Mesendoderm (in vitro differentiated cells): ENCODE data around the gene ATL1.
A peak's percentile ranks its signal among the peaks of the same experiment; 100 is the strongest.

ENCODE experiments used
- DNase-seq: peaks from one replicate; pipeline ENCODE4 v3.0.0; 2013
- H2AK5ac ChIP-seq: 2 replicates; pipeline ENCODE4 v1.6.1; 2013; ENCODE audit warnings: low read length, inconsistent platforms
- H2BK120ac ChIP-seq: 2 replicates; pipeline ENCODE4 v1.6.1; 2013; ENCODE audit warnings: low read depth, mild to moderate bottlenecking, low read length, moderate library complexity, mixed read lengths
- H2BK15ac ChIP-seq: replicated peaks from 2 replicates; pipeline ENCODE4 v1.6.1; 2013; ENCODE audit warnings: low read depth, mild to moderate bottlenecking, moderate library complexity
- H2BK5ac ChIP-seq: 2 replicates; pipeline ENCODE4 v1.6.1; 2013; ENCODE audit warnings: low read length, inconsistent platforms
- H3K18ac ChIP-seq: 2 replicates; pipeline ENCODE4 v1.6.1; 2013; ENCODE audit warnings: mild to moderate bottlenecking, low read length, mixed read lengths
- H3K23ac ChIP-seq: one replicate; pipeline ENCODE4 v1.6.1; 2013; ENCODE audit warnings: low read length
- H3K27ac ChIP-seq: 2 replicates; pipeline ENCODE4 v1.5.1; 2013; ENCODE audit warnings: low read depth, mild to moderate bottlenecking, inconsistent platforms, low read length, moderate library complexity
- H3K27me3 ChIP-seq: 2 replicates; pipeline ENCODE4 v1.6.1; 2013; ENCODE audit warnings: low read length, control low read depth, mild to moderate bottlenecking, inconsistent platforms; ENCODE audit not compliant: insufficient read depth, poor library complexity
- H3K36me3 ChIP-seq: 2 replicates; pipeline ENCODE4 v1.6.1; 2013; ENCODE audit warnings: low read length, inconsistent platforms; ENCODE audit not compliant: control insufficient read depth, insufficient read depth
- H3K4ac ChIP-seq: one replicate; pipeline ENCODE4 v1.6.1; 2013; ENCODE audit warnings: low read depth, mild to moderate bottlenecking, low read length, moderate library complexity
- H3K4me1 ChIP-seq: 2 replicates; pipeline ENCODE4 v1.6.1; 2013; ENCODE audit warnings: low read depth, low read length, inconsistent platforms; ENCODE audit not compliant: control insufficient read depth
- H3K4me2 ChIP-seq: 2 replicates; pipeline ENCODE4 v1.6.1; 2013; ENCODE audit warnings: low read length
- H3K4me3 ChIP-seq: 2 replicates; pipeline ENCODE4 v1.5.1; 2013; ENCODE audit warnings: mild to moderate bottlenecking, low read length
- H3K56ac ChIP-seq: one replicate; pipeline ENCODE4 v1.6.1; 2013; ENCODE audit warnings: low read length
- H3K79me1 ChIP-seq: 2 replicates; pipeline ENCODE4 v1.6.1; 2013; ENCODE audit warnings: low read length, inconsistent platforms
- H3K79me2 ChIP-seq: 2 replicates; pipeline ENCODE4 v1.6.1; 2013; ENCODE audit warnings: mild to moderate bottlenecking, low read length; ENCODE audit not compliant: control insufficient read depth, insufficient read depth
- H3K9ac ChIP-seq: 2 replicates; pipeline ENCODE4 v1.6.1; 2013; ENCODE audit warnings: low read length, inconsistent platforms
- H4K5ac ChIP-seq: one replicate; pipeline ENCODE4 v1.6.1; 2013; ENCODE audit warnings: low read length
- H4K8ac ChIP-seq: one replicate; pipeline ENCODE4 v1.6.1; 2013; ENCODE audit warnings: low read depth, mild to moderate bottlenecking, control low read depth, low read length, moderate library complexity
- WGBS: extraction: QIAGEN DNeasy Blood & Tissue Kit; methylation state at CpG from one replicate; pipeline ENCODE4 v1.1.7; 2013; ENCODE audit warnings: low lambda C conversion rate, missing lambda C conversion rate; ENCODE audit not compliant: insufficient coverage; ENCODE audit errors: extremely low coverage; 5-methylcytosine and 5-hydroxymethylcytosine counted together

Gene ATL1

DNA sequence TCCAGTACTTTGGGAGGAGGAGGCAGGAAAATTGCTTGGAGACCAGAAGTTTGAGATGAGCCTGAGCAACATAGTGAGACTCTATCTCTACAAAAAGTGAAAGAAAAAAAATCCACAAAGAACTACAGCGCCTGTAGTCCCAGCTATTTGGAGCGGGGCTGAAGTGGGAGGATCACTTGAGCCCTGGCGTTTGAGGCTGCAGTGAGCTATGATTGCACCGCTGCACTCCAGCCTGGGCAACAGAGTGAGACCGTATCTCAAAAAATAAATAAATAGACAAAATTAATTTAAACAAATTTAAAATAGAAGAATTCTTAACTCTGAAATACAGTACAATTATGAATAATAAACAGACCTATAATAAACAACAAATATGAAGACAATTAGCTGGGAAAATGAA is 40.9 kb downstream of the ATL1 start:
- peak; percentile 40 for DNase-seq
- Histone ChIP-seq H3K23ac (no peak overlapping the region), H3K79me2 (no peaks in the 10 kb centered on the region), H3K4ac (no peak overlapping the region), H3K56ac (no peak overlapping the region), H3K79me1 (no peaks in the 10 kb centered on the region), H2AK5ac (no peak overlapping the region), H3K18ac (no peak overlapping the region), H4K8ac (no peak overlapping the region), H3K27ac (no peak overlapping the region), H3K27me3 (no peaks in the 10 kb centered on the region), H3K9ac (no peak overlapping the region), H2BK5ac (no peak overlapping the region), H2BK15ac (no peak overlapping the region), H3K4me2 (no peak overlapping the region), H2BK120ac (no peak overlapping the region), H3K36me3 (no peaks in the 10 kb centered on the region), H3K4me3 (no peak overlapping the region), H3K4me1 (no peaks in the 10 kb centered on the region), H4K5ac (no peak overlapping the region)
- WGBS, result no CpG with 5 or more reads among the region's 5 CpGs

GRCh38 chr14:50601394-50601793 is 41.4 kb downstream of the ATL1 start:
- WGBS, result no CpG with 5 or more reads among the region's 2 CpGs
- Histone ChIP-seq H3K4ac (no peak overlapping the region), H3K27ac (no peak overlapping the region), H2BK120ac (no peak overlapping the region), H3K79me2 (no peaks in the 10 kb centered on the region), H3K56ac (no peak overlapping the region), H2BK15ac (no peak overlapping the region), H3K4me3 (no peak overlapping the region), H3K9ac (no peak overlapping the region), H3K27me3 (no peaks in the 10 kb centered on the region), H3K4me2 (no peak overlapping the region), H3K79me1 (no peaks in the 10 kb centered on the region), H3K36me3 (no peaks in the 10 kb centered on the region), H4K8ac (no peak overlapping the region), H3K4me1 (no peaks in the 10 kb centered on the region), H3K23ac (no peak overlapping the region), H3K18ac (no peak overlapping the region), H2AK5ac (no peak overlapping the region), H2BK5ac (no peak overlapping the region), H4K5ac (no peak overlapping the region)
- DNase-seq, result no peak

- DNase-seq, result no peak
These were observed 42.1 kb downstream of the ATL1 start for GRCh38 chr14:50602035-50602434.

DNA sequence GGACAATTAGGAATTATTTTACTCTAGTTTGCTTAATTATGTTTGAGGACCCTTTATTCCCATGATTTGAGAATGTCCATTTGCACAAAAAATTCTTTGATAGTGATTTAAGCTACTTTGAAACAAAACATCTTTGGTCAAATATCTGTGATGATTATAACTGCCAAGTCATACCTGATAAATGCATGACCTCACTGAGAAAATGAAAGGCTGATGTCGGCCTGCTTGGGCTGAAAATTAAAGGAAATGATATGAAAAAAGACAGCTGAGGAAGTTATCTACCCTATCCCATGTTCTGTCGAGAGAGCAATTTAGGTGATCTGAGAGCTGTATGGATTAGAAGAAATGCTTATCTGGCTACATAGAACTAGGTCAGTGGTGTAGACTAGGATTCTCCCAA is 43.6 kb downstream of the ATL1 start:
- H3K4me2 ChIP-seq, result no peak overlapping the region
- no CpG with 5 or more reads among the region's 2 CpGs for WGBS
- H2BK5ac ChIP-seq, result no peak overlapping the region
- no peaks in the 10 kb centered on the region for H3K4me1 ChIP-seq
- H3K23ac ChIP-seq, result no peak overlapping the region
- H4K8ac ChIP-seq, result no peak overlapping the region
- H3K4ac ChIP-seq, result no peak overlapping the region
- H2BK120ac ChIP-seq, result no peak overlapping the region
- H3K9ac ChIP-seq, result no peak overlapping the region
- H3K79me2 ChIP-seq, result no peaks in the 10 kb centered on the region
- H3K27ac ChIP-seq, result no peak overlapping the region
- H2BK15ac ChIP-seq, result no peak overlapping the region
- H3K79me1 ChIP-seq, result no peaks in the 10 kb centered on the region
- H4K5ac ChIP-seq, result no peak overlapping the region
- H3K36me3 ChIP-seq, result no peaks in the 10 kb centered on the region
- no peak overlapping the region for H2AK5ac ChIP-seq
- H3K18ac ChIP-seq, result no peak overlapping the region
- no peak overlapping the region for H3K56ac ChIP-seq
- DNase-seq, result no peak
- H3K27me3 ChIP-seq, result no peaks in the 10 kb centered on the region
- no peak overlapping the region for H3K4me3 ChIP-seq

More at GRCh38 chr14:50602035-50602434, 42.1 kb downstream of the ATL1 start:
- H3K27me3 ChIP-seq, result no peaks in the 10 kb centered on the region
- H3K4me2 ChIP-seq, result no peak overlapping the region
- H3K27ac ChIP-seq, result no peak overlapping the region
- H3K79me2 ChIP-seq, result no peaks in the 10 kb centered on the region
- no peak overlapping the region for H2AK5ac ChIP-seq
- no peaks in the 10 kb centered on the region for H3K36me3 ChIP-seq
- H3K79me1 ChIP-seq, result no peaks in the 10 kb centered on the region
- H2BK15ac ChIP-seq, result no peak overlapping the region
- H3K4ac ChIP-seq, result no peak overlapping the region
- H2BK120ac ChIP-seq, result no peak overlapping the region
- H4K8ac ChIP-seq, result no peak overlapping the region
- H3K9ac ChIP-seq, result no peak overlapping the region
- no peak overlapping the region for H4K5ac ChIP-seq
- no peak overlapping the region for H3K4me3 ChIP-seq
- WGBS, result no CpG with 5 or more reads among the region's 3 CpGs
- no peak overlapping the region for H3K23ac ChIP-seq
- H3K4me1 ChIP-seq, result no peaks in the 10 kb centered on the region
- H3K56ac ChIP-seq, result no peak overlapping the region
- H2BK5ac ChIP-seq, result no peak overlapping the region
- H3K18ac ChIP-seq, result no peak overlapping the region

DNA sequence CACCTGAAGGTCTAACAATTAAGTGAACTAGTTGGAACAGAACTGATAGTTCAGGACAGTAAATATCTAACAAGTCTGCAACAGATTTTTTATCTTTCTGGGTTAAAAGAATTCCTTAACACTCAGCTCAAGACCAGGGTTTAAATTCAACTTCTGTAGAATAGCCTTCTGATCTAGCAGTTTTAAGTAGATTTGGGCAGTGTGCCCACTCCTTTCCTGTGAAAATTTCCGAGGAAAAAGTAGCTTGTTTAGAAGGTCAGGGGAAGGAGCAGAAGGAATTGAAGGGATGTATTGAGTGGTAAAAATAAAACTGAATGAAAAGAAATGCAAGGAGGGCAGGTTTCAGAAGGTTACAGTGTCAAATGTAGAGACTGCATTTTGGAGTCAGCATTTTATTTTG is 45.8 kb downstream of the ATL1 start:
- H3K18ac ChIP-seq, result no peak overlapping the region
- no peak for DNase-seq
- H2BK15ac ChIP-seq, result no peak overlapping the region
- no peak overlapping the region for H2BK5ac ChIP-seq
- H3K27me3 ChIP-seq, result no peaks in the 10 kb centered on the region
- no peak overlapping the region for H3K23ac ChIP-seq
- no peak overlapping the region for H2AK5ac ChIP-seq
- no peak overlapping the region for H3K9ac ChIP-seq
- no peak overlapping the region for H4K8ac ChIP-seq
- no peak overlapping the region for H3K4me3 ChIP-seq
- no peaks in the 10 kb centered on the region for H3K36me3 ChIP-seq
- no peak overlapping the region for H3K4ac ChIP-seq
- H3K56ac ChIP-seq, result no peak overlapping the region
- no peaks in the 10 kb centered on the region for H3K79me2 ChIP-seq
- H3K27ac ChIP-seq, result no peak overlapping the region
- H3K4me2 ChIP-seq, result no peak overlapping the region
- no peak overlapping the region for H2BK120ac ChIP-seq
- H3K79me1 ChIP-seq, result no peaks in the 10 kb centered on the region
- no peaks in the 10 kb centered on the region for H3K4me1 ChIP-seq
- no peak overlapping the region for H4K5ac ChIP-seq
- WGBS, result no CpG with 5 or more reads among the region's 1 CpG

DNA sequence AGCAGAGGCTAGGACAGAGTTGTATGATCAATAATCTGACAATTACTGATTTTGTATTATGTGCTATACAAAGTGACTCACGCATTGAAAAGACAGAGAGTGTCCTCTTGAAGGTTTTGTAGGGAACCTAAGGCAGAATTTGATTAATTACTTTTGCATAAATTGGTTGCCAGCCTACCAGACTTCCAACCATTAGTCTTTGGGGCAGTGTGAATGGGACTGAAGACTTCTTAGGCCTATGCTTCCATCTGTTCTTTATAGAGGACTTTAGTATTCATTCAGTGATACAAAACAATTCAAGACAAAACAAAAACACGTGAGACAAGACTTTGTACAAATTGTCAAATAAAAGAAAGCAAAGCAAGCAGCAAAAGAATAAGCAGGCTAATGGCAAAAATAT is 46.5 kb downstream of the ATL1 start:
- WGBS, result no CpG with 5 or more reads among the region's 2 CpGs
- no peak overlapping the region for H3K4ac ChIP-seq

More for the DNA sequence above, 46.5 kb downstream of the ATL1 start:
- Histone ChIP-seq H2BK120ac (no peak overlapping the region), H4K5ac (no peak overlapping the region), H3K18ac (no peak overlapping the region), H3K4me1 (no peaks in the 10 kb centered on the region), H4K8ac (no peak overlapping the region), H2BK5ac (no peak overlapping the region), H3K36me3 (no peaks in the 10 kb centered on the region), H3K27ac (no peak overlapping the region), H3K4me2 (no peak overlapping the region), H3K9ac (no peak overlapping the region), H3K79me2 (no peaks in the 10 kb centered on the region), H3K56ac (no peak overlapping the region), H3K23ac (no peak overlapping the region), H3K27me3 (no peaks in the 10 kb centered on the region), H2BK15ac (no peak overlapping the region), H2AK5ac (no peak overlapping the region), H3K4me3 (no peak overlapping the region), H3K79me1 (no peaks in the 10 kb centered on the region)
- no peak for DNase-seq
